A549 (cell line): ENCODE data around the gene B3GALNT2.

Experiments used
- CTCF ChIP-seq: fragments of >200 bp; sonication (Bioruptor Twin); formaldehyde crosslinking; IDR thresholded peaks from 3 replicates; pipeline ENCODE4 v1.5.1; 2016
- JUNB ChIP-seq: fragments of >200 bp; sonication (Bioruptor Twin); formaldehyde crosslinking; IDR thresholded peaks from 2 replicates; pipeline ENCODE4 v1.6.1; 2016
- RAD21 ChIP-seq, 2 experiments: fragments of >200 bp in 1 of 2; sonication (Bioruptor Twin) in 1 of 2; formaldehyde crosslinking in 1 of 2; IDR thresholded peaks in 1 of 2; conservative IDR thresholded peaks in 1 of 2; 2 replicates in 1 of 2; 3 replicates in 1 of 2; pipeline ENCODE4 v1.6.1; 2012 to 2018; ENCODE audit warnings: inconsistent platforms in 1 of 2

- TF ChIP-seq CTCF (no peak), RAD21 (conservative IDR thresholded peaks at IDR 0.05 in 1 of 2, IDR thresholded peaks at IDR 0.05 in 1 of 2) (no peak), JUNB (no peak)
Measured at GRCh38 chr1:235460770-235461169, 43.5 kb downstream of the B3GALNT2 start.
